Activated CD4-positive, alpha-beta T cell treated with anti-CD3 and anti-CD28 coated beads for 4 hours (primary cell): ENCODE results near the gene MACROD2.
"Not testable (repeated sequence)": the region's sequence is repeated elsewhere in the genome, so short reads cannot be mapped to it uniquely, and the experiment has no call there.

ENCODE experiments used
- DNase-seq, 2 donors: peaks; one replicate each; pipeline ENCODE4 v3.0.0-alpha.2; 2020

Gene MACROD2

DNA sequence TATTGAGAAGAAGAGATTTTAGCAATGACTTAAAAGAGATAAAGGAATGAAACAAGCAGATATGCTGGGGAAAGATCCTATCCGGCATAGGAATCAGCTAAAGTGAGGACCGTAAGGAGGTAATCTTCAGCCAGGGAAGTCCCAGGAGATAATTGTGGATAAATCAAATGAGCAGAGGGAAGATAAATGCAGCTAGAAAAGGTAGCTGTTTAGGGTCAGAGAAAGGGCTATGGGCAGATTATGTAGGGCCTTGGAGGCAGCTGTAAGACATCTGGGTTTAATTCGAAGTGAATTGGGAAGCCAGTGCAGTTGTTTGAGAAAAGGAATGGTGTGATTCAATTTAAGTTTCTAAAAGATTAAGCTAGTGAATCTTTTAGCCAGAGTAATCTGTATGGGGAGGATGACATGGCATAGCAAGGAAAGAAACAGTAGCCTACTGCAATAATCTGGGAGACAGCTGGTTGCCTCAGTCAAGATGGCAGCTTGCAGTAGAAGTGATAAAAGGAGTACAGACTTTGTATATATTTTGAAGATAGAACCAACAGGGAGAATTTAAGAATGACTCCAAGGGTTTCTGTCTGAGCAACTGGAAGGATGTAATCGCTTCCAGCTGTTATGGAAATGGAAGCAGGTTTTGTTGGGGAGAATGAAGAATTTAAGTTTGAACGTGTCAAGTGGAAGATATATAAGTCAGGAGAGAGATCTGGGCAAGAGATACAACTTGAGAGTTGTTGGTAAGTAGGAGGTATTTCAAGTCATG is 894.4 kb downstream of the MACROD2 start:
- no peak for DNase-seq

DNA sequence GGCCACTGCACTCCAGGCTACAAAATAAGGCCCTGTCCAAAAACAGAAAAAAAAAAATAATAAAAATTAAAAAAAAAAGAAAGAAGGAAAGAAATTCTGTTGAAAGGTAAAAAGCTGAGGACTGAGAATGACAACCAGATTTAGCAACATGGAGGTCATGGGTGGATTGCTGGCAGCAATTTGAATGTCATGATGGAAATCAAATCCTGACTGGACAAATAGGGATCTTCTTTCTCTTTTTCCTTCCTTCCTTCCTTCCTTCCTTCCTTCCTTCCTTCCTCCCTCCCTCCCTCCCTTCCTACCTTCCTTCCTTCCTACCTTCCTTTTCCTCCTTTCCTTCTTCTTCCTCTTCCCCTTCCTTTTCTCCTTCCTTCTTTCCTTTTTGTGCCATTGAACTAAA is 895.4 kb downstream of the MACROD2 start:
- no peak for DNase-seq

GRCh38 chr20:14892782-14893181 is 897.5 kb downstream of the MACROD2 start:
- no peak for DNase-seq

- DNase-seq: no peak
Measured at GRCh38 chr20:14896569-14896968, 901.3 kb downstream of the MACROD2 start.

GRCh38 chr20:14897608-14898007 is 902.3 kb downstream of the MACROD2 start:
- DNase-seq: no peak

DNA sequence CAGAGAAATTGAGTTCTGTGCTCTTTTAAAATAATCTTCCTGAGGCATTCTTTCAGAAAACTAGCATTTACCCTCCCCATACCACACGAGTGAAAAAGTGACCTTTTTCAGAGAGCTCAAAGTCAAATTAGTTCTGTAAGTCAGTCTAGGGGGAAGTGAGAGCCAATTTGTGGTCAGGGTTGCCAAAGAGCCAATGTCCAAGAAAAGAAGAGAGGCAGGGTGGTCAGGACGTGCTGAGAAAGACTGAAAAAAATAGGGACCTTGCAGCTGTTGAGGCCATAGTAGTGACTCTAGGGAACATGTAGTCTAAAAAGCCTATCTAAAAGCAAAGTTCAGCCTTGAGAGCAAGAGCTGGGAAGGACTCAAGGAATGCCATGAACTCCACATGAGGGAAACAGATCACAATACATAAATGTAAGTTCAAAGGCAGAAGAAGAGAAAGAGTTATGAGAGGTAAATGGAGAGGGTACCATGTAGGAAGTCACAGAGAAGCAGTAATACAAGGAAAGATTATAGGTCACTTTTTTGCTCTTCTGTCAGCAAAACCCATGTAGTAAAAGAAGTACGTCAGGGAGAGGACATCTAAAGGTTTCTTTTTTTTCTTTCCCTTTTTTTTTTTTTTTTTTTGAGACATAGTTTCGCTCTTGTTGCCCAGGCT is 907.2 kb downstream of the MACROD2 start:
- DNase-seq: no peak

DNA sequence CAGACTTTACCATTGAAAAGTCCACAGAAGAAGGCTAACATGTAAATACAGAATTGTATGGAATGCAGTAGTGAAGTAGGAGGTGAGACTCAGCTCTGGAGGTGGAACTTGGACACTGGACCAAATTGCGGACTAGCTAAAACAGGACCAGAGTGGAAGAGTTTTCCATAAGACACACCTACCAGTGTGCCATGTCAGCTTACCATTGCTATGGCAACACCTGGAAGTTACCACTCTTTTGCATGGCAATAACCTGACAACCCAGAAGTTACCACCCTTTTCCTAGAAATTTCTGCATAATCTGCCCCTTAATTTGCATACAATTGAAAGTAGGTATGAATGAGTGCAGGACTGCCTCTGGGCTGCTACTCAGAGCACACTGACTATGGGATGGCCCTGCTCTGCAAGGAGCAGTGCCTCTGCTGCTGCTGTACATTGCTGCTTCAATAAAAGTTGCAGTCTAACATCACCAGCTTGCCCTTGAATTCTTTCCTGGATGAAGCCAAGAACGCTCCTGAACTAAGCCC is 911.7 kb downstream of the MACROD2 start:
- no peak for DNase-seq

DNA sequence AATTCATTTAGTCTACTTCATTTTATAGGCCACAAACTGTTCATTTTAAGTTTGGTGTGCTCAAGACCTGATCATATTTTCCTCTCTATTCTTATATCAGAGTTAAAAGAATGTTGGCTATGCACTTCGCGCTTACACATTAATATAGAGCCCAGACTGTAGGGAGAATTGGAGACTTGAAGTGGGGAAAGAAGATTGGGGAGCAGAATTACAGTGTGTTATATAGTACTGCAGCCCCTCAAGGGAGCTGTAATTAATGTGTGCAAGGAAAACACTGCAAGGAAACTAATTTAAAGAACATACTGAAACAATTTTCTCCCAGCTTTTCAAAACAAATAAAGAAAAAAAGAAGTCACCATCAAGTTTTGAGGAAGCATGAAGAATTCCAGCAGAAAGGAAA is 914.8 kb downstream of the MACROD2 start:
- DNase-seq: no peak

- DNase-seq: no peak
Measured at GRCh38 chr20:14913896-14914620, 918.7 kb downstream of the MACROD2 start.

DNA sequence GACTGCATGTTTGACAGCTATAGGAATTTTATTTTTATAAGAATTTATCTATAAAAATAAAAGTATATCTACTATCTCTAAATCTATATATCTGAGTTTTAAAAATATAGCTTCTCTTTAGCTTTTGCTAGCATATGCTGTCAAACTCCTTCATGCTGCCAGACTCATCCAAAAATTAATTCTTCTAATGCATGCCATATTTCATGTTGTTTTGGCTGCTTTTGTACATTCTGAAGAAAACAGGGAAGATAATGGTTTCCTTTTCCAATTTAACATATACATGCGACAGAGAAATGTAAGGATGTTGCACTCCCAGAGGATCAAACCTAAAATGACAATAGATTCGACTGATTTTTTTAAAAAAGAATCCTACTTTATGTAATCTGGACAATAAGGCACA is 919.3 kb downstream of the MACROD2 start:
- DNase-seq: no peak

- DNase-seq: no peak
Measured at GRCh38 chr20:14915356-14915755, 920.0 kb downstream of the MACROD2 start.

DNA sequence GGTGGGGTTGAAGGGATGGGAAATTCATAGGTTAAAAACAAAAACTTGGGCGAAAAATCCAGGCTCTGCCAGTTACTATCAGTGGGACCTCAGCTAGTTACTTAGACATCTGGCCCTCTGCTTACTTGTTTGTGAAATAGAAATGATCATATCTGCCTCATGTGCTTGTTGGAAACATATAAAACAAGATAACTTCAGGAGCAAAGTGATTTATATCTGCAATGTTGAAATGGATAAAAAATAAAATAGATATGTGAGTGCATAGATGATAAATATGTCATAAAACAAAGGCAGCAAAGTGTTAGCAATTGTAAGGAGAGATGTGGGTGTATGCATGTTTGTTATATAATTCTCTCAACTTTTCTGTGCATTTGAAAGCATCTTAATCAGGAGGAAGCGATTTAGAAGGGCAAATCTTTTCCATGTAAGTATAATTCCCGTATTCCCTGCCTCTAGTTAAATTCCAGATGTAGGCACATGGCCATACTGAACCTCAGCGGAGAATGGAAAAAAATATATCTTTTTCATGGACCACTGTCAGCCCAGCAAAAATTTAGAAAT is 921.1 kb downstream of the MACROD2 start:
- DNase-seq: no peak

GRCh38 chr20:14918281-14918680 is 923.0 kb downstream of the MACROD2 start:
- DNase-seq: no peak

GRCh38 chr20:14918976-14919375 is 923.7 kb downstream of the MACROD2 start:
- no peak for DNase-seq

GRCh38 chr20:14919501-14920081 is 924.3 kb downstream of the MACROD2 start:
- DNase-seq: no peak

DNA sequence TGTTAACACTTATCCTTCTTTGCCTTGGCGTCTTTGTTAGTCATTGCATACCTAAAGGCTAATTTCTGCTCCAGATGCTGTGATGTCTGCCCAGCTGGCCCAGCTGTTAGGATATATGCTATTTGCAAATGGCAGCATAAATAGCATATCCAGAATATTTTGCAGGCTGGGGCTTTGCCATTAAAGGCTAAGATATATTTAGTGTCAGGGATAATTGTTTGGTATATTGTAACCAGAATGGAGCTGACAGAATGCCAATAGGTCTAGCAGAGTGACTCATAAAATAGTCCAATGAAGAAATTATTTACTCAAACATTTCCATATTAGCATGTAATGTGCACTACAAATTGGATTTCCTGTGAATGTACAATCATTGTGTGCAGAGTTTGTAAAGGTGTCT is 926.2 kb downstream of the MACROD2 start:
- DNase-seq: no peak

GRCh38 chr20:14922503-14923267 is 927.4 kb downstream of the MACROD2 start:
- no peak for DNase-seq

- DNase-seq: no peak
Measured at GRCh38 chr20:14924433-14924832, 929.1 kb downstream of the MACROD2 start.

DNA sequence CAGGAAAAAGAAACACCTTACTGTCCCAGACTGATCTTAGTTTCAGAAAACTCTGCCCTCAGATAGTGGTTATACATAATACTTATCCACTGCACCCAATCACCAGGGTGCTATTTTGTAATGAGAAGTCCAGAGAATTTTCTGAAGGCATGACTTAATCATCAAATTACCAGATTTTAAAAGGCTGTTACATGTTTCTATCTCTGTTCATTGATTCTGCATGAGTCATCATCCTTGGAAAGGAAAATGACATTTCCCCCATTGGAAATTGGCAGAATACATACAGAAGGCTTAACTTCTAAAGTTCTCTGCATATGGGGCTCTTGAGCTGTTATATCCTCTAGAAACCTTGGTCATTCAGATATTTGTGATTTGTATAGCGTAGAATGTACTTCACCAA is 930.0 kb downstream of the MACROD2 start:
- DNase-seq: no peak

DNA sequence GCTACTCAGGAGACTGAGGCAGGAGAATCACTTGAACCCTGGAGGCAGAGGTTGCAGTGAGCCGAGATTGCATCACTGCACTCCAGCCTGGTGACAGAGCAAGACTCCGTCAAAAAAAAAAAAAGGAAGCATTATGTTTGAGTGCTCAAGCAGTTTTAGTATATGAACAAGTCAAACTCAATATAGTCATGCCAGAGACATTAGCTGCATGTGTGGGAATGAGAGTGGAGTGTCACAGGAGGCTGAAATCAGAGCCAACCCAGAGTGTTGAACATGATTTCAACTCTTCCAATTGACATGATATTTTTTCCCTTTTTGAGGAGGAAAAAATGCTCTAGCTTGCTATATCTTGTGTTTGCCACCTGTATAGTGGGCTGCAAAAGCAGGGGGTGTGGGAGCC is 931.1 kb downstream of the MACROD2 start:
- DNase-seq: not testable (repeated sequence)

DNA sequence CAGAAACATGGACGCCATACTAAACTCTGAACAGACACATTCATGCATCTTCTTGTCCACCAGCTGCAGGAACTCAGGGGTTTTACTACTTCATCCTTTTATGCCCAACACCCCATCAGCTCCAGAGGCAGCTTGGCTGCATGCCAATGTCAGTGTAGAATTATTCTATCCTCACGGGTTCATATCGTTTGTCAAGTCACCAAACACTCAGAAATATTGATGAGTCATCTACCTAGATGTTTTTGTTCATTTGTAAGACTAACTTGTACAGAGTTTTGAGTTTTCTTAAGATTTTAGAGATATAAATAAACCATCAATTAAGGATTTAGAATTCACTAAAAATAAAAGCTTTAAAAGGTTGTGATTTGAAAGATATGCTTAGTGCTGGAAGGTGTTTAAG is 932.8 kb downstream of the MACROD2 start:
- DNase-seq: no peak

- DNase-seq: no peak
Measured at GRCh38 chr20:14929388-14929787, 934.1 kb downstream of the MACROD2 start.
